PFSK-1 (cell line): ENCODE results near the gene ANO1.

ENCODE experiments used
- TAF1 ChIP-seq: IDR thresholded peaks from 2 replicates; pipeline ENCODE4 v1.6.1; 2012; ENCODE audit warnings: low read length, control low read depth, borderline replicate concordance; ENCODE audit not compliant: insufficient read depth
- TF ChIP-seq, protein P1 (sequence below), 2 experiments: IDR thresholded peaks; 2 replicates each; pipeline versions ENCODE4 v1.6.1 to v1.8.0; 2011 to 2012; ENCODE audit warnings: low read depth in 2 of 2, low read length in 2 of 2, control low read depth in 1 of 2, inconsistent platforms in 1 of 2, mild to moderate bottlenecking in 1 of 2, moderate library complexity in 1 of 2; ENCODE audit not compliant: insufficient read depth in 1 of 2

DNA sequence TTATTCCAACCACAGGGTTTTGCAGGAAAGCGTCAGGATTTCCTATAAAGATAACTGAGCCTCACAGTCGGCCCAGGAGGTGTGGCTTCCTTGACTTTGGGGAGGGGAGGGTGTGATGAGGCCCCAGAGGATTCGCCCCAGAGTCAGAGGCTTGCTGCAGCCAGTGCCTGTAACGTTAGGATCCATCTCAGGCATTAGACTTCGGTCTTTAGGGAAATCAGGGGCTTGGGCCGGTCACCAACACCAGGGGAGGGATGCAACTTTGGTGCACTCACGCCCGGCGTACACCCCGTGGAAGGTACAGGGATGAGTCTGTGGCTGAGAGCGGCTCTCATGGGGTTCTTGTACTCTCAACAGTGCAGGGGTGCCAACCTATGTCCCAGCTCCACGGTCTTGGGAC lies 5.7 kb upstream of the ANO1 start:
- TF ChIP-seq, protein P1, sequence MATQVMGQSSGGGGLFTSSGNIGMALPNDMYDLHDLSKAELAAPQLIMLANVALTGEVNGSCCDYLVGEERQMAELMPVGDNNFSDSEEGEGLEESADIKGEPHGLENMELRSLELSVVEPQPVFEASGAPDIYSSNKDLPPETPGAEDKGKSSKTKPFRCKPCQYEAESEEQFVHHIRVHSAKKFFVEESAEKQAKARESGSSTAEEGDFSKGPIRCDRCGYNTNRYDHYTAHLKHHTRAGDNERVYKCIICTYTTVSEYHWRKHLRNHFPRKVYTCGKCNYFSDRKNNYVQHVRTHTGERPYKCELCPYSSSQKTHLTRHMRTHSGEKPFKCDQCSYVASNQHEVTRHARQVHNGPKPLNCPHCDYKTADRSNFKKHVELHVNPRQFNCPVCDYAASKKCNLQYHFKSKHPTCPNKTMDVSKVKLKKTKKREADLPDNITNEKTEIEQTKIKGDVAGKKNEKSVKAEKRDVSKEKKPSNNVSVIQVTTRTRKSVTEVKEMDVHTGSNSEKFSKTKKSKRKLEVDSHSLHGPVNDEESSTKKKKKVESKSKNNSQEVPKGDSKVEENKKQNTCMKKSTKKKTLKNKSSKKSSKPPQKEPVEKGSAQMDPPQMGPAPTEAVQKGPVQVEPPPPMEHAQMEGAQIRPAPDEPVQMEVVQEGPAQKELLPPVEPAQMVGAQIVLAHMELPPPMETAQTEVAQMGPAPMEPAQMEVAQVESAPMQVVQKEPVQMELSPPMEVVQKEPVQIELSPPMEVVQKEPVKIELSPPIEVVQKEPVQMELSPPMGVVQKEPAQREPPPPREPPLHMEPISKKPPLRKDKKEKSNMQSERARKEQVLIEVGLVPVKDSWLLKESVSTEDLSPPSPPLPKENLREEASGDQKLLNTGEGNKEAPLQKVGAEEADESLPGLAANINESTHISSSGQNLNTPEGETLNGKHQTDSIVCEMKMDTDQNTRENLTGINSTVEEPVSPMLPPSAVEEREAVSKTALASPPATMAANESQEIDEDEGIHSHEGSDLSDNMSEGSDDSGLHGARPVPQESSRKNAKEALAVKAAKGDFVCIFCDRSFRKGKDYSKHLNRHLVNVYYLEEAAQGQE (IDR thresholded peaks at IDR 0.05; ENCODE audit: insufficient read depth in 1 of 2, low read depth in 2 of 2, low read length in 2 of 2), result no peak
- no peak for TF ChIP-seq TAF1
